Measurements from ENCODE around the gene ARHGAP31.

The ARHGAP31 gene

DNA sequence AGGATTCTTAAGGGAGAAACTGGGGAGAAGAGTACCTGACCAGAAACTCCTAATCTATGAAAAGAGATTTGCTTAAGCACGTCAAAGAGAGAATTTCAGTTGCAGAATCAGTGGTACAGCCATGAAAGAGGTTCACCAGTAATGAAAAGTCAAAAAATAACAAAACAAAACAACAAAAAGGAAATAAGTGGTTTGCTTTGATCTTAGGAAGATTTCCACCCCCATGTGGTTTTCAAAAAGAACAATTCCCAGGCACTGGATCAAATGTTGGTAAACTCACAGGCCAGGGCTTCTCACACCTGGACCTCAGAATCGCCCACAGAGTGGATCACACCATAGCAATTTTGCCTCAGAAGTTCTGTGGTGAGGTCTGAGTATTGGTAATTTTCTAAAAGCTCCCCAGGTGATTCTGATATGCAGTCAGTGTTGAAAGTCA lies 101.8 kb downstream of the ARHGAP31 start:
- no peak for FAIRE-seq

DNA sequence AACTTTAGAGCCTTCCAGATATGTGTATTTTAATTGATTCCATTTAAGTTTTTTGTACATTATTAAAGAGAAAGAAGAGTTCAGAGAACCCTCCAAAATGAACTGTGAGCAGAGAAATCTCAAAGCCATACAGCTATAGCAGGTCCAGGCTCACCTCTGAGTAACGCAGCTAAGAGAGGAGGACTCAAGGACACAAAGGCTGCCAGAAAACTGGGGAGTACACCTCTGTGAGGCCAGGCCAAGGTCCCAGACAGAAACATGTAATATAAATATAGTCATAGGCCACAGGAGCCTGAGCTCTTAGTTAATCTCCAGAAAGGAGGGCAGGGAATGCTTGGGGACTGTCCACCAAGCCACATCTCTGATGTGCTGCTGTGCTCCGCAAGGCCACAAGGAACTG lies 102.7 kb downstream of the ARHGAP31 start:
- no peak for FAIRE-seq

DNA sequence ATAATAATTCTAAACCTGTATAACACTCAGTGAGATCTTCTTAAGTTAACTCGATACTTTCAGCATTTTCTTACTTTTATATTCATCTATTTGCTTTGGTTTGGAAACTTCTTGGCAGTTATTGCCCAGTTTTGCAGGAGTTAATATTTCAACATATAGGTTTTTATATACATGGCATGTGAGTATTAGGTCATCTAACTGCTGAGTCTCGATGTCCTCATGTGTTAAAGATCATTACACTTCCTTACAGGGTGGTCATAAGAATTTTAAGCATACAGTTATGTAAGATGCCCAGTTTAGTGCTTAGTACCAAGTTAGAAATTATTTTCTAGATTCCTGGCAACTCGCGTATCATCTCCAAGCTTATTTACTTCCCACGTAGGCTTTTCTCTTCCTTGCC lies 106.3 kb downstream of the ARHGAP31 start:
- no peak for FAIRE-seq

DNA sequence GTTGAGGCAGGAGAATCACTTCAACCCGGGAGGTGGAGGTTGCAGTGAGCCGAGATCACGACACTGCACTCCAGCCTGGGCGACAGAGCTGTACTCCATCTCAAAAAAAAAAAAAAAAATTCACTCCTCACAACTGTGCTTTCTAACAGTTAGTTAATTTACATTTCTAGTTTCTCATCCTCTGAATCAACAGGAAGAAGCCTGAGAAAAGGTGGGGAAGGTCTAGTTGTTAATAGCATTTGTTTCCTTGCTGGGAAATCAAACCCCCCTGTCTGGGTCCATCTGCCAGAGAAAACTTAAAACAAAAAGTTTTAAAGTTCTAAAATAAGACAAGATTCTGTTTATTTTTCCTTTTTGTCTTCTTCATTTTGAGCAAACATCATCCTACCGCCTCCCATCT lies 106.9 kb downstream of the ARHGAP31 start:
- FAIRE-seq: no peak

DNA sequence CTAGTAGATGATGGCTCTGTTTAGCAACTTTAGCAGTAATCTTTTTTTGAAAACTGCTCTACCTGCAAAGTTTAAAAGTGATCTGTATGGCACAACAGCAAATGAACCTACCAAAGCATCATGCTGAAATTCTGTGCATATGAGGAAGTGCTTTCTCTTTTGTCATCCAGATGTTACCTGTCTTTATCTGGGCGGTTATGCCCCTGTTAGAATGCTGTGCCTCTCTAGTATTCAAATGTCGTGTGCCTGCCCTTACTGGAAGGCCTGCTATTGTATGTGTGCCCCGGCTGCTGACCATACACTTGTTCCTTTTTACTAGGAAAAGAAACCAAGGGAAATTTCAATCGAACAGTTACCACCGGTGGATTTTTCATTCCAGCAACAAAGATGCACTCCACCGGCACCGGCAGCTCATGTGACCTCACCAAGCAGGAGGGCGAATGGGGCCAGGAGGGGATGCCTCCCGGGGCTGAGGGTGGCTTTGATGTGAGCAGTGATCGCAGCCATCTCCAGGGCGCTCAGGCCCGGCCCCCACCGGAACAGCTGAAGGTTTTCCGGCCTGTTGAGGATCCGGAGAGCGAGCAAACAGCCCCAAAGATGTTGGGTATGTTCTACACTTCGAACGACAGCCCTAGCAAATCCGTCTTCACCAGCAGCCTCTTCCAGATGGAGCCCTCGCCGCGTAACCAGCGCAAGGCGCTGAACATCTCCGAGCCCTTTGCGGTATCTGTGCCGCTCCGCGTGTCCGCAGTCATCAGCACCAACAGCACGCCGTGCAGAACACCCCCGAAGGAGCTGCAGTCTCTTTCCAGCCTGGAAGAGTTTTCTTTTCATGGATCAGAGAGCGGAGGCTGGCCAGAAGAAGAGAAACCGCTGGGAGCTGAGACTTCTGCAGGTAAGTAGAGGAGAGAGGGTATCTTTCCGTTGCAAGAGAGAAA lies 107.6 kb downstream of the ARHGAP31 start:
- FAIRE-seq: no peak

DNA sequence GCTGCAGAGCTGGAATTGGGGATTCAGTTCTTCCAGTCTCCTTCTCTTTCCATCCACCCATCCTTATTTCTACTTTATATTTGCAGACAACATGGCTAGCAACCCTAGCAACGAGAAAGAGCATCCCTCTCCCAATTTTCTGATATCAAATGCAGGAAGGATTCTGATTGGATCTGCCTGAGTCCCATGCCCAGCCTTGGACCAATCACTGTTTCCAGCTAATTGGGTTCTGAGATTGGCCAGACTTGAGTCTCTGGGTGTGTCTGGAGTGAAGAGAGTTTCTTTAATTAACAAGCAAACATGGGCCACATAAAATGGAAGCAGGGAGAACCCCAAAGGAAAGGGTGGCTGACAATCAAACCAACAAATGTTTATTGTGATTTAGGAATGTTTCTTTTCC lies 108.6 kb downstream of the ARHGAP31 start:
- no peak for FAIRE-seq

DNA sequence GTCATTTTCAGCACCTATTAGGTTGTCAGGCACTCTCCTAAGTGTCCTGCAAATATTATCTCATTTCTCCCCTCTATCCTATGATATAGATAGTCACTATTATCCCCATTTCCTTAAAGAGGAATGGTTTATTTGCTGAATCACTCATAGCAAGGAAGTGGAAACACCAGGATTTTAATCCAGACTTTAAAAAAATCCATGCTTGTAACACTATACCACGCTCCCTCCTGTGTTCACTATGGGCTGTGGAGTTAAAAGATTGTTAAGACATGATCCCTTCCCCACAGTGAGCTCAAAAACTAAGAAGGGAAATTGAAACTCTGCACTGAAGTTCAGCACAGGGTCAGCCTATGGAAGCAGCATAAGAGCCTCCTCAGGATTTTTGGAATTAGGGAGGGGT lies 109.0 kb downstream of the ARHGAP31 start:
- FAIRE-seq: no peak

DNA sequence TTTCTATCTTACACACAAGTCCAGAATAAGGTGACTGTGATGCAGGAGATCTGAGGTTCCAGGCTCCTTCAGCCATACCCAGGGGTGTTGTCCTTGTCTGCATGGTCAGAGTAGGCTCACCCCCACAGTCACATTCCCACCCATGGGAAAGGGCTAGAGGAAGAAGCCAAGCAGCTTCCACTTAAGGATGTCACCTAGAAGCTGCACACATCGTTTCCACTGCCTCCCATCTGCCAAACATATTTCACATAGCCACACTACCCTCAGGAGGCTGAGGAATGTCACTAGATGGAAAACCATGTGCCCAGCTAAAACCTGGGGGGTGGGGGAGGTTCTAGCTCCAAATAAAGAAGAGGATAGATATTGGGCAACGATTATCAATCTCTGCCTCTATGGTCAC lies 111.1 kb downstream of the ARHGAP31 start:
- FAIRE-seq: no peak

DNA sequence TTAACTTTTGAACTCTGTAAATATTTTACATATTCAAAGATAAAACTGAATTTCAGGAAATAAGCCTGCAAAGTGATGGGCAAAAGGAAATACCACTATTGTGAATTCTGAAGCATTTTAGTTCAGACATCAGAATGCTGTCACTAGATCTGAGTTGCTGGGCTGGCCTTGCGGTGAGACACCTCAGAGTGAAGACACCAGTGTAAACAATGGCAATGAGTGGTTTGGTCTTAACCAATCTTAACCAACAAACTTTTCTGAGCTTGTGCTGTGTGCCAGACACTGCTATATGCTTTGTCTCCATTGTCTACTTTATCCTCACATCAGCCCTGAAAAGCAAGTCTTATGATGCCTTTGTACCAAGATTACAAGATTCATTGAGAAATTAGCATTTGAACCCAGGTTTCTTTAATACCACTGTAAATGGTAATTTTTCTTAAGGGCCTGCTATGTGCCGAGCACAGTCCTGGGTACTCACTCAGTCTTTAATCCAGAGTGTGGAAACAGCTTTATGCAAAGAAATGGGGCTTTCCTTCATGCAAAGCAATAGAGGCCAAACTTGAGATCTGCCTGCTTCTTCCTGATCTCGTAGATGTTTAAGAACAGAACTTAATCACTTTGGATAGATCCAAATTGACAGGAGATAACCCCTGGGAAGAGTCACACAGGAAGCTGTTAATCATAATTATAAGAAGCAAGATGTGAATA lies 114.2 kb downstream of the ARHGAP31 start:
- no peak for FAIRE-seq

DNA sequence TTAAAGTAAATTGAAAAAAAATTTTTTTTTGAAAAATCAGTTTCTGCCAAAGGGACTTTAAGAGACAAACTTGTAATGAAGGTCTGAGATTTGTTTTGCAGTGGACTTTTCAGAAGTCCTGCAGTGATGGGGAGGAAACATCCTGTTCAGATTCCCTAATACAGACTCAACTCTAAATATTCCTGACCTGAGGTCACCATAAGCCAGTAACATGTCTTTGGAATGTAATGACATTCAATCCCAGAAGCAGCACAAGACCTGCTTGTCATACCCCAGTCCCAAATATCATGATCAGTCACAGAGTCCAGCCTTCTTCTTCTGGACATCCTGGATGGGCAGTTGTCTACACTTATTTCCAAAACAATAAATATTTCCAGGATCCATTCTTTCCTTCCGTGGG lies 115.7 kb downstream of the ARHGAP31 start:
- FAIRE-seq: no peak

DNA sequence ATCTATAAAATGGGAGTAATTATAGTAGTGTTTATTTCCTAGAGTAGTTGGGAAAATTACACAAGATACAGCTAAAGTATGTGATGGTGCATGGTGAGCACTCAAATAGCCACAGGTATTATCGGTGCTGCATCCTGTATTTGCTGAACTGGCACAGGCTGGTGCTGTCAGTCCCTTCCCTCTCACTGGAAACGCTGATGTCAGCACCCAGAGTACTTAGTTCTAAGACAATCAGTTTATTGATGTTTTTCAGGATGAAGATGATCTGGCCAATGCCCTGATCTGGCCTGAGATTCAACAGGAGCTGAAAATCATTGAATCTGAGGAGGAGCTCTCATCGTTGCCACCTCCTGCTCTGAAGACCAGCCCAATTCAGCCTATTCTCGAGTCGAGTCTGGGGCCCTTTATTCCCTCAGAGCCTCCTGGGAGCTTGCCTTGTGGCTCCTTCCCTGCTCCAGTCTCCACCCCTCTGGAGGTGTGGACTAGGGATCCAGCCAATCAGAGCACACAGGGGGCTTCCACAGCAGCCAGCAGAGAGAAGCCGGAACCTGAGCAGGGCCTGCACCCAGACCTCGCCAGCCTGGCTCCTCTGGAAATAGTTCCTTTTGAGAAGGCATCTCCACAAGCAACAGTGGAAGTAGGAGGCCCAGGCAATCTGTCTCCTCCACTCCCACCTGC lies 119.6 kb downstream of the ARHGAP31 start:
- no peak for FAIRE-seq

DNA sequence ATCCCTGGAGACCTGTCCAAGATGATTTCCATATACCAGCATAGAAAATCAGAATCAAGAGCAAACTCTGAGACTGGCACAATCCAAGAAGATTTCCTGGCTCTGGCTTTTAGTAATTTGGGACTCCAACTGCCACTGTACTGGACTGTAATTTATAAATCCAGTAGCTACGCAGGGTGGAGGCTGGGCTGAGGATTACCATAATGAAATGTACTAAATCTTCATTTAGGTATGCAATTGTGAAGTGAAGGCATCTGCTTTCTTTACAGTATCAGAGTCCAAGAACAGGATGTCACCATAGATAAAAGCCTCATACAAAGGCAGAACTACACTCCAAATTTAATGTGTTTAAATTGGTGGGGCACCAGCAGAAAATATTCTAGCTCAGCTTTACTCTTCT lies 122.7 kb downstream of the ARHGAP31 start:
- FAIRE-seq: no peak

DNA sequence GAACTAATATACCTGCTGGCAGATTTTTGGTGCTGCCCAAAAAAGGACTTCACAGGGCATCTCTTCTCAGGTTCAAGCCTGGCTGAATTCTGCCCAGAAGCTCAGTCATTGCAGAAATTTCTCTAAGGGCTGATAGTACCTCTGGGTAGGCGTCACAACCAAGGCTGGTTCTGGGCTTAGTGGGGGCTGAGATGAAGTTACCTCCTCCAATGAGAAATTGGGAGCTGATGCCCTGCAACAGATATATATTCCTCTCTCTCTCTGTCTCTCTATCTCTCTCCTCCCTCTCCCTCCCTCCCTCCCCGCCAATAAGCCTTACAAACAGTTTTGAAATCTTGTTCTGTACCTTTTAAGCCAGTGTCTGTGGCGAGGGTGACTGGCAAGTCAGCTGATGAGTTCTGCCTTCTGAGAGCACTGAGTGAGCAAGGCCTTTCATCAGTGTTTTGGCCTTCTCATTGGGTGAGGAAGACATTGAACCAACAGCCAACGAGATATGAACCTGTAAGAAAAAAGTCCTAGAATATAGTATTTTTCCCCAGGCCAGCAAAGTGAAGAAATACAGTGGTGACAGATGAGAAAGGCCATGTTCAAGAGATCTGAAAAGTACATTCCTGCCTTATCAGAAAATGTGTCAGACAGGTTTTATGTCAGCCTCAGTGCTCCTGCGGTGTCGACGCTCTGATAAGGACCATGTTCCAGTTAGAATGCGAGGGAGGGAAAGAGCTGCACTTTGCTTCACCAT lies 123.8 kb downstream of the ARHGAP31 start:
- FAIRE-seq: no peak

DNA sequence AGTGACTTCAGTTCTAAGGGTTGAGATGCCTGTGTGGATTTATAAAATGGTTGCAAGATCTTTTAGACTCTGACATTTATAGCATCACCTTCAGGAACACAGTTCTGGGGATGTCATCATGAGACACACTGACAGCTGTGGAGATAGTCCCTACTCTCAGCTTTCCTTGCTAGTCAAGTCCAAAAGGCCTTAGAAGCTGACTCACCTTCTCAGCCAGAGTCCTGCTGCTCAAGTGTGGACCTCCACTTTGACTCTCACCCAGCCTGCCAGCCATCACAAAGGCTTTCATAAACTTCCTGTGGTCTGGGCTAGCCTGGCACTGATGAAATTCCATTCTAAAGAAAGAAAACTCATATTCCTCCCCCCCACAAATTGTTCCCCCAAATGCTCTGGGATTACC lies 124.5 kb downstream of the ARHGAP31 start:
- FAIRE-seq: no peak

DNA sequence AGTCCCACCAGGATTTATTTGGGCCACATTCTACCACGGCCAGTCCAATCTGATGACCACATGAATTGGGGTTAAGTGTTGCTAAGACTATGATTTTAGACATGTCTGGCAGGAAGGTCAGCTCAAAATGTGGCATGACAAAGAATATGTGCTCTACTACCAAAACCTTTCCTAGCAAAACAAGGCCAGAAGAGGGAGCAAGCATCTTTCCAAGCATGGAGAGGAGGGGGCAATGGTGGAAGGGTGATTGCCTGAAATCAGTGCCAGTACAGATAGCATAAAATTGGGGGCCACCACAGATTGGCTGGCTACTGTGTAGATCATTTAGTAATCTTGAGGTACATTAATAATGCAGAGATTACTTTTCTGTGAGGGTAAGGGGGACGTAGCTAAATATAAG lies 126.0 kb downstream of the ARHGAP31 start:
- FAIRE-seq: no peak

DNA sequence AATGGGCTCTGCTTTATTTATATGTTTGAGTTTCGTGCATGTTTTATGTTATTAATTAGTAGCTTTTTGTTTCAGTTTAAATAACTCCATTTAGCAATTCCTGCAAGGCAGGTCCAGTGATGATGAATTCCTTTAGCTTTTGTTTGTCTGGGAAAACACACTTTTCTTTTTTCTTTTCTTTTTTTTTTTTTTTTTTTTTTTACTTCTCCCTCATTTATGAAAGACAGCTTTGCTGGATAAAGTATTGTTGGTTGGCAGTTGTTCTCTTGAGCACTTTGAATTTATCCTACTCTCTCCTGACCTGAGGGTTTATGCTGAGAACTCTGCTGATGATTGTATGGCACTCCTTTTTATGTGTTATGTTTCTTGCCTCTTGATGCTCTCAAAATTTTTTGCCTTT lies 133.5 kb downstream of the ARHGAP31 start:
- FAIRE-seq: no peak

DNA sequence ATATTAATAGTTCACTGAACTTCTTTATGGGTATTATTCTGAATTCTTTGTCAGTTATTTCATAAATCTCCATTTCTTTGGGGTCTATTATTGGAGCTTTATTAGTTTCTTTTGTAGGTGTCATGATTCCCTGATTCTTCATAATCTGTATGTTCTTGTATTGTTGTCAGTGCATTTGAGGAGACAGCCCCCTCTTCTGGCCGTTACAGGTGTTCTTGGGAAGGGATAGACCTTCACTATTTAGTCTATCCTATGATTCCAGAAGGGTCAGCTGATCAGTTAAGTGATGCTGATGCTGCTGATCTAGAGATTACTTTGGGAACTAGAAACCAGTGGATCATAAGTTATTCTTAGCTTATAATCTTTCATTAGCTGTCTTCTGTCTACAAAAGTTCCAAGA lies 134.4 kb downstream of the ARHGAP31 start:
- no peak for FAIRE-seq

DNA sequence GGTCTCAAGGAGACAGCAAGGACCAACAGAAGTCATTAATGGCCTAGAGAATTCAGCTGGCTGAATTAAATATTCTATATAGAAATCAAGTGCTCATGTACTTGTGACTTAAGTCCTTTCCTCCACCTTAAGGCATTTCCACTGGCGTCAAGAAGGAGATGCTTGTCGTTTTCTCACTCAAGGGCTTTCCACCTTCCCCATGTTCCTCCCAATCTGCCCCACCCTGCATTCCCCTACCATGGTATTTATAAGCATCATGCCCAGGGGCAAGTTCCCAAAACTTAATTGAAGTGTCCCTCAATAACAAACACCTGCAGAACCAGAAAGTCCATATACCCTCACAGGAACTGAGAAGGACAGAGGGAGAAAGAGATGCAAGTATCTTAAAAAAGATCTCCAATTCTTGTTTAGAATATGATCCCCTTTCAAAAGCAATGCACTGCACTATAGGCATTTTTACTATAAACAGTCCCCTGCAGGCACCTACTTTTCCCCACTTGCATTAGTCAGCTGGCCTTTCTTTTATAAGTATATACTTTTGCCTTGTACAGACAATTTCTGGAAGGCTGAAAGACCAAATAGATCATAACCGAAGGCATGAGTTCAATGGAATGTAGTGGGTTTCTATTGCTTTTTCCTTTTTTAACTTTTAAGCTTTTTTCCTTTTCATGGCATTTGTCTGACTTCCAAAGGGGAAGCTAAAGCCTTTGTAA lies 139.6 kb downstream of the ARHGAP31 start:
- no peak for FAIRE-seq

DNA sequence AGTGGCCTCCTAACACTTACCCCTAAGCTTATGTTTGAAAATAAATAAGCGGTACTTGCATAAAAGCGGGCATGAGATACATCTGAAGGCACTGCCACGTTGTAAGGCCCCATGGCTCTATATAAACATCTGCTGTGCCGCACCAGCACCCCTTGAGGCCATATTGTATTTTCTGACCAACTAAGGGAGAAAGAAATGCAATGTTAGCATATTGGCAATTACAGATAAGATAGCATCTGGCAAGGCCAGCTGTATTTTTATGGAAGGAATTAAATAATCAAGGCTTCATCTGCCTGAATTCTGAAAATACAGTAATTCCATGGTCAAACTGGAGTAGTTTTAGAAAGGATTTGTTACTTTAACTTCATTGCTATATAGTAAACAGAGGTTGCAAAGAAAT lies 140.5 kb downstream of the ARHGAP31 start:
- FAIRE-seq: no peak

DNA sequence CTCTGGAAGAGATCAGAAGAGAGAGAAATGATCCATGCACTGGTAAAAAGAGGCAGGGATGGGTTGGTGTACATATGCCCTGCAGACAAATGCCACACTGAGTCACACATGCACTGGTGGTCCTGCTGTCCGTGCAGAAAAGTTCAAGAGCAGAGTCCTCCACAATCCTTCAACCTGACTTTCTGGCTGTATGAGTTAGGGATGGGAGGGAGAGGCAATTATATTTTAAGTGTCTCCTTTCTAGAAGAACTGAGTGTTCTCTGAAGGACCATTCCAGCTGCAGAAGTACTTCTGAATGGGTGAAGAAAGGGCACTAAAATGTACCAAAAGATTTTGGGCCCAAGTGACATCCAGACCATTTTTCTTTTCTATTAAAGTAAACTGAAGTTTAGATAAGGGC lies 142.8 kb downstream of the ARHGAP31 start:
- no peak for FAIRE-seq

DNA sequence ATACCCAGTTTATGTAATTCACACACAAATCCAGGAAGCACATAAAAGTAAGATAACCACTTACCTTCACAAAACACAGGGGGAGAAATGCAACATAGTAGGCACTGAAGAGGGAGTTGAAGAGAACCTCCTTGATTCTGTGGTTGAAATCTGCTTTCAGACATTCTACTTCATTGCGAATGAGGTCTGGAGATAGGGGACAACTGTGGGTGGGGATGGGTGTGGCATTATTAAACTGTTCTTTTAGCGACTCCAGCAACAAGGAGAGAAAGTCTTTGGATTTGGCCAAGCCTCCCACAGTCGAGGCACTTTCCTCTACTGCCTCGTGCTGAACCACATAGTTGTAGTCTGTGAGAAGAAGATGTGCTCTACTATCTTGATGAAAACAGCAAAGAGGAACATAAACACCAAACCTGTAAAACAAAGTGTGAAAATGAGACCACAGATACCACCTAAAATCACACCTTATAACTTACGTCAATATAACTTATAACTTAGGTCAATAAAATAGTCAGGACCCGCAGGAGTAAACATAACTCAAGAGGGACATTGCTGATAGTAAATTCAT lies 143.6 kb downstream of the ARHGAP31 start:
- no peak for FAIRE-seq

DNA sequence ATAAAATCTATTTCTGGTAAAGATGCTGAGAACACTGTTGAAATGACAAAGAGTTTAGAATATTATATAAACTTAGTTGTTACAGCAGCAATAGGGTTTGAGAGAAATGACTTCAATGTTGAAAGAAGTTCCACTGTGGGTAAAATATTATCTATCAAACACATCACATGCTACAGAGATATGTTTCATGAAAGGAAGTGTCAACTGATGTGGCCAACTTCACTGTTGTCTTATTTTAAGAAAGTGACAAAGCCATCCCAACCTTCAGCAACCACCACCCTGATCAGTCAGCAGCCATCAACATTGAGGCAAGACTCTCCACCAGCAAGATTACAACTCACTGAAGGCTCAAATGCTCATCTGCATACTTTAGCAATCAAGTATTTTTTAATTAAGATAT lies 149.0 kb downstream of the ARHGAP31 start:
- no peak for FAIRE-seq
